ENCODE results near the gene DAD1. TPM values are rescaled to one million over a fixed set of nuclear protein-coding genes. Genes with fewer than 3 reads are reported as not detected.

Gene DAD1
- total RNA-seq, 2 experiments from 2014 or later = 265 to 302 TPM

- ChIA-PET POLR2A (interaction anchor here (1.7 to 2.0 kb wide), 2 partner anchors 10 to 35 kb away, joined by 4 to 5 read pairs; no protein-coding TSS in a partner anchor), CTCF (interaction anchor here (1.7 to 5.4 kb wide), 2 partner anchors 11 to 36 kb away, joined by 6 to 32 read pairs; no protein-coding TSS in a partner anchor)
- no peaks in the 10 kb centered on the region for H3K9me3 Mint-ChIP-seq (ENCODE audit: low read depth)
- peak overlapping the region; percentile 97 for H3K27ac Mint-ChIP-seq
- H3K27me3 Mint-ChIP-seq = no peaks in the 10 kb centered on the region
- H3K4me3 Mint-ChIP-seq = peak overlapping the region; percentile 84
- DNase-seq = no peak
- peaks cover 100% of the 10 kb centered on the region for H3K36me3 Mint-ChIP-seq (ENCODE audit: low read depth)
- intact Hi-C loops (cut with DNase I, micrococcal nuclease) = loop anchor here in 1 of 2 experiments (1.0 to 10.0 kb wide), 6 partner anchors 9 to 1256 kb away; partner anchors contain the start of gene HNRNPC
- ATAC-seq = no peak
- H3K4me1 Mint-ChIP-seq = peaks cover 87% of the 10 kb centered on the region
Observed at GRCh38 chr14:22520796-22521195, 68.2 kb downstream of the DAD1 start.

GRCh38 chr14:22519877-22520685 is 68.9 kb downstream of the DAD1 start:
- peak overlapping the region; percentile 97 for H3K27ac Mint-ChIP-seq
- DNase-seq (no peak), ATAC-seq (peak; percentile 14)
- no peaks in the 10 kb centered on the region for H3K27me3 Mint-ChIP-seq
- H3K9me3 Mint-ChIP-seq (ENCODE audit: low read depth) = no peaks in the 10 kb centered on the region
- ChIA-PET CTCF (interaction anchor here (0.8 to 5.4 kb wide), 7 partner anchors 11 to 50 kb away, joined by 3 to 32 read pairs (median 6); no protein-coding TSS in a partner anchor), POLR2A (interaction anchor here (0.9 to 2.0 kb wide), 3 partner anchors 22 to 36 kb away, joined by 3 to 4 read pairs (median 3); no protein-coding TSS in a partner anchor)
- peak overlapping the region; percentile 84 for H3K4me3 Mint-ChIP-seq
- H3K4me1 Mint-ChIP-seq = peaks cover 87% of the 10 kb centered on the region
- intact Hi-C loops (cut with DNase I, micrococcal nuclease) = loop anchor here (1.0 to 10.0 kb wide), 7 partner anchors 9 to 1255 kb away; partner anchors contain the start of gene HNRNPC (in 1 of the 2)
- H3K36me3 Mint-ChIP-seq (ENCODE audit: low read depth) = peaks cover 100% of the 10 kb centered on the region

- ATAC-seq = no peak
- Mint-ChIP-seq H3K27ac (peak overlapping the region; percentile 97), H3K9me3 (ENCODE audit: low read depth) (no peaks in the 10 kb centered on the region), H3K4me3 (peak overlapping the region; percentile 84), H3K36me3 (ENCODE audit: low read depth) (peaks cover 98% of the 10 kb centered on the region), H3K27me3 (no peaks in the 10 kb centered on the region), H3K4me1 (peaks cover 80% of the 10 kb centered on the region)
- ChIA-PET POLR2A (interaction anchor here (1.0 to 1.7 kb wide), 4 partner anchors 8 to 38 kb away, joined by 3 to 10 read pairs (median 4); no protein-coding TSS in a partner anchor), CTCF (interaction anchor here (0.9 to 5.4 kb wide), 9 partner anchors 9 to 540 kb away, joined by 3 to 32 read pairs (median 7); no protein-coding TSS in a partner anchor)
- no peak for DNase-seq
- intact Hi-C loops (cut with DNase I, micrococcal nuclease) = loop anchor here (5.0 to 10.0 kb wide), 2 partner anchors 293 to 796 kb away; no protein-coding TSS in a partner anchor
Observed at GRCh38 chr14:22518073-22518472, 71.0 kb downstream of the DAD1 start.

GRCh38 chr14:22517117-22517720 is 71.8 kb downstream of the DAD1 start:
- ChIA-PET CTCF (interaction anchor here (0.9 to 3.8 kb wide), 9 partner anchors 9 to 599 kb away, joined by 3 to 17 read pairs (median 5); no protein-coding TSS in a partner anchor), POLR2A (interaction anchor here (0.5 to 1.7 kb wide), 4 partner anchors 10 to 1005 kb away, joined by 3 to 10 read pairs (median 4); no protein-coding TSS in a partner anchor)
- H3K4me1 Mint-ChIP-seq = peaks cover 80% of the 10 kb centered on the region
- intact Hi-C loops (cut with DNase I, micrococcal nuclease) = loop anchor here (5.0 to 10.0 kb wide), 2 partner anchors 292 to 795 kb away; no protein-coding TSS in a partner anchor
- no peaks in the 10 kb centered on the region for H3K27me3 Mint-ChIP-seq
- ATAC-seq = no peak
- H3K4me3 Mint-ChIP-seq = peak overlapping the region; percentile 84
- no peak for DNase-seq
- H3K36me3 Mint-ChIP-seq (ENCODE audit: low read depth) = peaks cover 98% of the 10 kb centered on the region
- H3K9me3 Mint-ChIP-seq (ENCODE audit: low read depth) = no peaks in the 10 kb centered on the region
- peak overlapping the region; percentile 97 for H3K27ac Mint-ChIP-seq

- CTCF ChIA-PET = interaction anchor here (1.2 to 3.8 kb wide), 2 partner anchors 11 to 41 kb away, joined by 3 to 17 read pairs; no protein-coding TSS in a partner anchor
- no peak for ATAC-seq
- Mint-ChIP-seq H3K9me3 (ENCODE audit: low read depth) (no peaks in the 10 kb centered on the region), H3K4me1 (peaks cover 78% of the 10 kb centered on the region), H3K36me3 (ENCODE audit: low read depth) (peaks cover 98% of the 10 kb centered on the region), H3K27me3 (no peaks in the 10 kb centered on the region), H3K4me3 (peak overlapping the region; percentile 84), H3K27ac (peak overlapping the region; percentile 97)
- intact Hi-C loops (cut with DNase I, micrococcal nuclease) = loop anchor here (5.0 to 10.0 kb wide), 2 partner anchors 291 to 794 kb away; no protein-coding TSS in a partner anchor
- DNase-seq = no peak
- POLR2A ChIA-PET = interaction anchor here (0.6 to 1.0 kb wide), 5 partner anchors 13 to 668 kb away, joined by 4 to 6 read pairs (median 4); no protein-coding TSS in a partner anchor
Observed at GRCh38 chr14:22515929-22516328, 73.1 kb downstream of the DAD1 start.

Other genes starting within 250 kb of the DAD1 start
- 10 to 100 TPM in 1 of 2 experiments, 1 to 10 TPM in 1; 8.3 to 10.5 TPM for gene ABHD4, start 9.1 kb upstream of the DAD1 start, total RNA-seq
- not detected for gene OR6J1, start 55.1 kb upstream of the DAD1 start, total RNA-seq
- gene OXA1L, start 177.5 kb upstream of the DAD1 start, total RNA-seq = 100 to 1,000 TPM; 136 to 148 TPM
- under 1 TPM; 0.50 to 0.72 TPM for gene SLC7A7, start 226.2 kb upstream of the DAD1 start, total RNA-seq
- gene MRPL52, start 240.7 kb upstream of the DAD1 start, total RNA-seq = 100 to 1,000 TPM; 115 to 136 TPM
- 1 to 10 TPM; 2.0 to 2.1 TPM for gene MMP14, start 247.4 kb upstream of the DAD1 start, total RNA-seq